Lower leg skin (tissue), 4 donors: ENCODE data around the gene EPB41L2. TPM values are rescaled to one million over a fixed set of nuclear protein-coding genes. Genes with fewer than 3 reads are reported as not detected.

Experiments used
- total RNA-seq, 4 donors: library from RNA; depleted of rRNA; stranded (reverse); fragments of >200 nt; gene quantifications; one replicate each; pipeline ENCODE4 v1.1.0, GENCODE V29; 2016

The EPB41L2 gene
- total RNA-seq, 4 donors from 2014 or later = 8.6 to 19.4 (median 13.8) TPM

Other genes starting within 250 kb of the EPB41L2 start
- not detected for gene SMLR1, start 235.8 kb downstream of the EPB41L2 start, total RNA-seq
- 1 to 10 TPM; 2.2 to 5.7 (median 3.1) TPM for gene AKAP7, start 72.2 kb upstream of the EPB41L2 start, total RNA-seq